PC-9 (cell line): ENCODE measurements around the gene TTBK2.

Source experiments
- EZH2 ChIP-seq: fragments of 200-600 bp; sonication (generic); IDR thresholded peaks from 2 replicates; pipeline ENCODE4 v1.8.0; 2017; ENCODE audit warnings: antibody characterized with exemption, low read depth
- TF ChIP-seq, protein P1 (sequence below): fragments of 200-600 bp; sonication (generic); conservative IDR thresholded peaks from 2 replicates; pipeline ENCODE4 v1.6.1; 2017; ENCODE audit warnings: mixed run types, antibody characterized with exemption, mild to moderate bottlenecking, moderate library complexity

- TF ChIP-seq, protein P1, sequence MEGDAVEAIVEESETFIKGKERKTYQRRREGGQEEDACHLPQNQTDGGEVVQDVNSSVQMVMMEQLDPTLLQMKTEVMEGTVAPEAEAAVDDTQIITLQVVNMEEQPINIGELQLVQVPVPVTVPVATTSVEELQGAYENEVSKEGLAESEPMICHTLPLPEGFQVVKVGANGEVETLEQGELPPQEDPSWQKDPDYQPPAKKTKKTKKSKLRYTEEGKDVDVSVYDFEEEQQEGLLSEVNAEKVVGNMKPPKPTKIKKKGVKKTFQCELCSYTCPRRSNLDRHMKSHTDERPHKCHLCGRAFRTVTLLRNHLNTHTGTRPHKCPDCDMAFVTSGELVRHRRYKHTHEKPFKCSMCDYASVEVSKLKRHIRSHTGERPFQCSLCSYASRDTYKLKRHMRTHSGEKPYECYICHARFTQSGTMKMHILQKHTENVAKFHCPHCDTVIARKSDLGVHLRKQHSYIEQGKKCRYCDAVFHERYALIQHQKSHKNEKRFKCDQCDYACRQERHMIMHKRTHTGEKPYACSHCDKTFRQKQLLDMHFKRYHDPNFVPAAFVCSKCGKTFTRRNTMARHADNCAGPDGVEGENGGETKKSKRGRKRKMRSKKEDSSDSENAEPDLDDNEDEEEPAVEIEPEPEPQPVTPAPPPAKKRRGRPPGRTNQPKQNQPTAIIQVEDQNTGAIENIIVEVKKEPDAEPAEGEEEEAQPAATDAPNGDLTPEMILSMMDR: no peak
- no peak for TF ChIP-seq EZH2
These were observed 9.5 kb downstream of the TTBK2 start for GRCh38 chr15:42911058-42911592.
